ENCODE data around the gene COX7B2. TPM values are rescaled to one million over a fixed set of nuclear protein-coding genes. Genes with fewer than 3 reads are reported as not detected.

The COX7B2 gene
- total and polyA plus RNA-seq, 2 of the 4 experiments (the other 2 are of a cell fraction): not detected

DNA sequence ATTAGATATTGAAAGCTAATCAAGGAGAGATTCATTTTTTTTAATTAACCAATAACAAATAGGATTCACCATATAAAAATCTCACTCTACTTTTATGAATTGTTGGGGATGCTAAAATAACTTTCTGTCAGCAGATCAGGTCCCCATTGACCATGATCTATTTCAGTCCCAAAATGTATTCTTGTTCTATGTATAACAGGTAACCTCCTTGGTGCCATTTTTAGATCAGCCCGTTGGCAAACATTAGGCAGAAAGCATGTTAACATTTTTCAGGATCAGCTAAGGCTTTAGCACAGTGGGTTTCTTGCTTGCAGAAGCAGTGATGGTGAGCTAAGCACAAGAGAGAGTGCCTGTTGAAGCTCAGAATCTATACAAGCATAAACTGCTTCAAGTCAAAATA lies 40.8 kb upstream of the COX7B2 start:
- no peak overlapping the region for H3K4me3 ChIP-seq (ENCODE audit: insufficient read depth, low read depth, low read length)
- H3K18ac ChIP-seq (ENCODE audit: low read depth, low read length): no peak overlapping the region
- no peak overlapping the region for H4K5ac ChIP-seq (ENCODE audit: low read depth, low read length)
- H2AFZ ChIP-seq (replicated peaks; ENCODE audit: low read length, poor library complexity): no peak overlapping the region
- H2BK120ac ChIP-seq (ENCODE audit: low read depth, low read length): no peak overlapping the region
- no peak overlapping the region for H3K27ac ChIP-seq (ENCODE audit: insufficient read depth, low read length)
- H2AK5ac ChIP-seq (ENCODE audit: low read depth, low read length): no peak overlapping the region
- no peaks in the 10 kb centered on the region for H3K27me3 ChIP-seq (ENCODE audit: control insufficient read depth, insufficient read depth, low read length)
- BruUV-seq (replicated peaks): no TSS peak
- TF ChIP-seq RAD21 (IDR thresholded peaks at IDR 0.05; ENCODE audit: low read length) (no peak), USF2 (IDR thresholded peaks at IDR 0.05; ENCODE audit: low read depth, low read length) (no peak), BHLHE40 (IDR thresholded peaks at IDR 0.05; ENCODE audit: low read depth, low read length) (no peak)
- H2BK5ac ChIP-seq (ENCODE audit: low read depth, low read length, poor library complexity, severe bottlenecking): no peak overlapping the region
- H3K79me1 ChIP-seq (ENCODE audit: low read depth in 1 of 2, low read length in 2 of 2): no peaks in the 10 kb centered on the region
- no peak overlapping the region for H4K8ac ChIP-seq (ENCODE audit: low read depth in 2 of 2, low read length in 2 of 2)
- no peak overlapping the region for H3K23ac ChIP-seq (ENCODE audit: low read depth, low read length)
- ChIA-PET POLR2A (ENCODE audit: unreplicated experiment) (no interaction called here), CTCF (no interaction called here)
- DNase-seq: no peak
- no peak overlapping the region for H3K4ac ChIP-seq (ENCODE audit: low read depth, low read length)
- H2BK15ac ChIP-seq (ENCODE audit: low read depth, low read length): no peak overlapping the region
- ATAC-seq (ENCODE audit: low read depth): no peak
- no peak overlapping the region for H4K91ac ChIP-seq (ENCODE audit: insufficient read depth, low read depth, low read length)
- no peak overlapping the region for H2AK9ac ChIP-seq (replicated peaks; ENCODE audit: low read depth, low read length, poor library complexity)
- H3K4me2 ChIP-seq (ENCODE audit: low read depth, low read length): no peak overlapping the region
- H3K9me3 ChIP-seq (ENCODE audit: control insufficient read depth, insufficient read depth, low read length): no peaks in the 10 kb centered on the region
- in situ Hi-C loops (cut with MboI; ENCODE audit: low sequenced_read_pairs): loop anchor here (25.0 kb wide), 1 partner anchor 612 kb away; no protein-coding TSS in a partner anchor
- no peak overlapping the region for H3K56ac ChIP-seq (ENCODE audit: extremely low read depth, insufficient read depth, low read length)
- H3K36me3 ChIP-seq (ENCODE audit: control insufficient read depth, insufficient read depth, low read length): no peaks in the 10 kb centered on the region
- no peak overlapping the region for H3K9ac ChIP-seq (ENCODE audit: low read depth, low read length)
- H2BK20ac ChIP-seq (ENCODE audit: low read depth, low read length): no peak overlapping the region
- dilution Hi-C loops (cut with HindIII; ENCODE audit: low sequenced_read_pairs, unreplicated experiment): no loop called here
- WGBS, 2 experiments (ENCODE audit: extremely low coverage in 2 of 2, insufficient read length in 1 of 2): no CpG with 5 or more reads among the region's 1 CpG
- intact Hi-C loops (cut with micrococcal nuclease): loop anchor here (5.0 kb wide), 1 partner anchor 52 kb away; no protein-coding TSS in a partner anchor
- H3K4me1 ChIP-seq (ENCODE audit: control insufficient read depth, insufficient read depth, low read length): peaks cover 11% of the 10 kb centered on the region
- 0 out of 2 replicates have a peak, but pooled peaks cover 2% of the 10 kb centered on the region for H3K9me1 ChIP-seq (ENCODE audit: insufficient read depth, low read length)
- no peak overlapping the region for H3K14ac ChIP-seq (replicated peaks; ENCODE audit: low read depth, low read length)
- H4K20me1 ChIP-seq (ENCODE audit: insufficient read depth, low read length): no peaks in the 10 kb centered on the region

Measured in IMR-90 (cell line).